PC-9 (cell line): Measurements from ENCODE around the gene MEX3C. TPM values are rescaled to one million over a fixed set of nuclear protein-coding genes. Genes with fewer than 3 reads are reported as not detected.

Experiments
- BruUV-seq: library from RNA; stranded (reverse); fragments of 400-500 nt; replicated peaks from 2 replicates; lab custom pipeline; 2021; lab: Mats Ljungman, UMichigan
- CTCF ChIA-PET: fragments of 300-600 bp; sonication (Branson Sonifier 250); formaldehyde crosslinking; loops from one replicate; lab custom pipeline; 2022; ENCODE audit warnings: antibody characterized with exemption; lab: Charles Lee
- POLR2A ChIA-PET: fragments of 300-600 bp; sonication (Branson Sonifier 250); formaldehyde crosslinking; loops from one replicate; lab custom pipeline; 2022; ENCODE audit warnings: antibody characterized with exemption; ENCODE audit not compliant: unreplicated experiment; lab: Charles Lee
- DNase-seq, 2 experiments: peaks; one replicate each; pipeline versions ENCODE4 v3.0.0 to v3.0.0-alpha.2; 2015 to 2022; ENCODE audit warnings: mixed read lengths in 1 of 2
- H2AFZ ChIP-seq: fragments of 200-600 bp; sonication (generic); 2 replicates; pipeline ENCODE4 v1.8.1; 2017; ENCODE audit warnings: antibody characterized with exemption
- H3F3A ChIP-seq: fragments of 200-600 bp; sonication (generic); 2 replicates; pipeline ENCODE4 v1.8.1; 2017; ENCODE audit warnings: antibody characterized with exemption, mild to moderate bottlenecking, low read depth; ENCODE audit not compliant: insufficient read depth
- H3K27ac ChIP-seq: fragments of 200-600 bp; sonication (generic); 2 replicates; pipeline ENCODE4 v1.6.1; 2016; ENCODE audit warnings: mixed run types
- H3K27me3 ChIP-seq: fragments of 200-600 bp; sonication (generic); 2 replicates; pipeline ENCODE4 v1.6.1; 2016; ENCODE audit warnings: low read depth, mixed run types; ENCODE audit not compliant: insufficient read depth
- H3K36me3 ChIP-seq: fragments of 200-600 bp; sonication (generic); 2 replicates; pipeline ENCODE4 v1.6.1; 2016; ENCODE audit warnings: low read depth, mixed run types
- H3K4me1 ChIP-seq: fragments of 200-600 bp; sonication (generic); replicated peaks from 2 replicates; pipeline ENCODE4 v1.6.1; 2016; ENCODE audit warnings: mixed run types; ENCODE audit not compliant: insufficient read depth
- H3K4me2 ChIP-seq: fragments of 200-600 bp; sonication (generic); 2 replicates; pipeline ENCODE4 v1.6.1; 2017; ENCODE audit warnings: mixed run types
- H3K4me3 ChIP-seq: fragments of 200-600 bp; sonication (generic); 2 replicates; pipeline ENCODE4 v1.6.1; 2016; ENCODE audit warnings: mixed run types
- H3K79me2 ChIP-seq: fragments of 200-600 bp; sonication (generic); 2 replicates; pipeline ENCODE4 v1.6.1; 2017; ENCODE audit warnings: low read depth, mixed run types
- H3K9me2 ChIP-seq: fragments of 200-600 bp; sonication (generic); 2 replicates; pipeline ENCODE4 v1.8.1; 2017; ENCODE audit warnings: mild to moderate bottlenecking; ENCODE audit not compliant: insufficient read depth
- H3K9me3 ChIP-seq: fragments of 200-600 bp; sonication (generic); 2 replicates; pipeline ENCODE4 v1.8.1; 2016; ENCODE audit warnings: low read depth; ENCODE audit not compliant: insufficient read depth
- H4K20me1 ChIP-seq: fragments of 200-600 bp; sonication (generic); 2 replicates; pipeline ENCODE4 v1.8.1; 2017; ENCODE audit not compliant: insufficient read depth
- EZH2 ChIP-seq: fragments of 200-600 bp; sonication (generic); IDR thresholded peaks from 2 replicates; pipeline ENCODE4 v1.8.0; 2017; ENCODE audit warnings: antibody characterized with exemption, low read depth
- intact Hi-C: fragments of 100-400 bp; cut with micrococcal nuclease; formaldehyde crosslinking; loops from one replicate; pipeline ENCODE4 v1.10.0; 2022; ENCODE audit not compliant: unreplicated experiment
- total RNA-seq: library from RNA; stranded (reverse); gene quantifications from 2 replicates; pipeline ENCODE4 v1.2.3, GENCODE V29; 2021
- TF ChIP-seq, protein P1 (sequence below): fragments of 200-600 bp; sonication (generic); conservative IDR thresholded peaks from 2 replicates; pipeline ENCODE4 v1.6.1; 2017; ENCODE audit warnings: mixed run types, antibody characterized with exemption, mild to moderate bottlenecking, moderate library complexity

The MEX3C gene
- total RNA-seq, 1 experiment from 2014 or later = 26.2 TPM

DNA sequence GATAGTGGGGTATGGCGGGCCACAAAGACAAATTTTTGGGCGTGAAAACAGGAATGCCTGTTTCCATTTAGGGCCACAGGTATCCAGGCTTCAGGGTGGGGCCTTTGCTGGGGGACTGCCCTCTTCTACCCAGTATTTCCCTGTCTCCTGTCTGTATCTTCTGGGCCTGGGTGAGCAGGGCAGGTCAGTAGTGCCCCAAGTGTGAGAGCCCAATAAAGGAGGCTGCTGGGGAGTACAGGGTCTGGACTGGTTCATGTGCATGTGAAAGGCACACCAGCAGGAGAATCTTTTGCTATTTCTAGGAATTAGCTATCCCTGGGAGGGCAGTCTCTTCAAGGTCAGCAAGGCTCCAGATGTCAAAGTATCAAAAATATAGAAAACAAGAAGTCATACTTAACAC lies 71.5 kb downstream of the MEX3C start:
- ChIA-PET POLR2A (no interaction called here), CTCF (no interaction called here)
- Histone ChIP-seq H4K20me1 (no peaks in the 10 kb centered on the region), H3K4me1 (no peaks in the 10 kb centered on the region), H2AFZ (no peak overlapping the region), H3K9me3 (no peaks in the 10 kb centered on the region), H3F3A (peaks cover 8% of the 10 kb centered on the region; the same call in 1 of the 2 replicates), H3K79me2 (no peaks in the 10 kb centered on the region), H3K27ac (no peak overlapping the region), H3K4me2 (no peak overlapping the region), H3K4me3 (no peak overlapping the region), H3K9me2 (no peaks in the 10 kb centered on the region), H3K36me3 (no peaks in the 10 kb centered on the region), H3K27me3 (no peaks in the 10 kb centered on the region)
- intact Hi-C loops = no loop called here
- BruUV-seq = no TSS peak
- DNase-seq = no peak
- TF ChIP-seq, protein P1, sequence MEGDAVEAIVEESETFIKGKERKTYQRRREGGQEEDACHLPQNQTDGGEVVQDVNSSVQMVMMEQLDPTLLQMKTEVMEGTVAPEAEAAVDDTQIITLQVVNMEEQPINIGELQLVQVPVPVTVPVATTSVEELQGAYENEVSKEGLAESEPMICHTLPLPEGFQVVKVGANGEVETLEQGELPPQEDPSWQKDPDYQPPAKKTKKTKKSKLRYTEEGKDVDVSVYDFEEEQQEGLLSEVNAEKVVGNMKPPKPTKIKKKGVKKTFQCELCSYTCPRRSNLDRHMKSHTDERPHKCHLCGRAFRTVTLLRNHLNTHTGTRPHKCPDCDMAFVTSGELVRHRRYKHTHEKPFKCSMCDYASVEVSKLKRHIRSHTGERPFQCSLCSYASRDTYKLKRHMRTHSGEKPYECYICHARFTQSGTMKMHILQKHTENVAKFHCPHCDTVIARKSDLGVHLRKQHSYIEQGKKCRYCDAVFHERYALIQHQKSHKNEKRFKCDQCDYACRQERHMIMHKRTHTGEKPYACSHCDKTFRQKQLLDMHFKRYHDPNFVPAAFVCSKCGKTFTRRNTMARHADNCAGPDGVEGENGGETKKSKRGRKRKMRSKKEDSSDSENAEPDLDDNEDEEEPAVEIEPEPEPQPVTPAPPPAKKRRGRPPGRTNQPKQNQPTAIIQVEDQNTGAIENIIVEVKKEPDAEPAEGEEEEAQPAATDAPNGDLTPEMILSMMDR = no peak
- TF ChIP-seq EZH2 = no peak

Other genes starting within 250 kb of the MEX3C start
- 5.2 and 6.0 TPM in 2 replicates for gene ELAC1, start 229.6 kb downstream of the MEX3C start, total RNA-seq
- 51.2 and 60.7 TPM in 2 replicates for gene SMAD4, start 167.5 kb downstream of the MEX3C start, total RNA-seq